Measurements from ENCODE around the gene NRXN2. TPM values are rescaled to one million over a fixed set of nuclear protein-coding genes. Genes with fewer than 3 reads are reported as not detected.

The NRXN2 gene
- polyA plus RNA-seq, 1 experiment: not detected

DNA sequence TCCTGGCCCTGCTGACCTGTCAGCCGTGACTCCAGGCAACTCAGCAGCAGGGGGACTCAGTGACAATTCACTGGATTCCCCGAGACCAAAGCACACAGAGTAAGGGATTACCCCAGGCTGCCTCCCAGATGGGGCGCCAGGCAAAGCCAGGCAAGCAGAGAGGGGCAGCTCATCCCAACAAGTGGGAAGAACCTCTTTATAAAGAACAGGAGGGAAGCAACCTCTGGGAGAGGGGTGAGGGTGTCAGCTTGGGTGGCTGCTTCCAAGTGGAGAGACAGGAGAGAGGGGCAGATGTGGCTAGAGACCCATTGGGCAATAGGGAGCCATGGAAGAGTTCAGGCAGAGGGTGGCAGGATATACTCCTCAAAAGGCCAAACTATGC, 130.8 kb downstream of the NRXN2 start:
- TF ChIP-seq, protein P1, sequence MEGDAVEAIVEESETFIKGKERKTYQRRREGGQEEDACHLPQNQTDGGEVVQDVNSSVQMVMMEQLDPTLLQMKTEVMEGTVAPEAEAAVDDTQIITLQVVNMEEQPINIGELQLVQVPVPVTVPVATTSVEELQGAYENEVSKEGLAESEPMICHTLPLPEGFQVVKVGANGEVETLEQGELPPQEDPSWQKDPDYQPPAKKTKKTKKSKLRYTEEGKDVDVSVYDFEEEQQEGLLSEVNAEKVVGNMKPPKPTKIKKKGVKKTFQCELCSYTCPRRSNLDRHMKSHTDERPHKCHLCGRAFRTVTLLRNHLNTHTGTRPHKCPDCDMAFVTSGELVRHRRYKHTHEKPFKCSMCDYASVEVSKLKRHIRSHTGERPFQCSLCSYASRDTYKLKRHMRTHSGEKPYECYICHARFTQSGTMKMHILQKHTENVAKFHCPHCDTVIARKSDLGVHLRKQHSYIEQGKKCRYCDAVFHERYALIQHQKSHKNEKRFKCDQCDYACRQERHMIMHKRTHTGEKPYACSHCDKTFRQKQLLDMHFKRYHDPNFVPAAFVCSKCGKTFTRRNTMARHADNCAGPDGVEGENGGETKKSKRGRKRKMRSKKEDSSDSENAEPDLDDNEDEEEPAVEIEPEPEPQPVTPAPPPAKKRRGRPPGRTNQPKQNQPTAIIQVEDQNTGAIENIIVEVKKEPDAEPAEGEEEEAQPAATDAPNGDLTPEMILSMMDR (IDR thresholded peaks at IDR 0.05; ENCODE audit: low read depth, low read length): no peak
- Histone ChIP-seq H3K27me3 (ENCODE audit: control insufficient read depth, insufficient read depth, low read length) (no peaks in the 10 kb centered on the region), H3K9me3 (ENCODE audit: control insufficient read depth, insufficient read depth, low read length) (peaks cover 26% of the 10 kb centered on the region), H3K4me3 (ENCODE audit: low read depth, low read length) (no peak overlapping the region), H3K27ac (ENCODE audit: low read depth, low read length) (no peak overlapping the region)
- ChIA-PET POLR2A (no interaction called here), CTCF (no interaction called here)
- no peak for DNase-seq (ENCODE audit: low read depth, low spot score)

DNA sequence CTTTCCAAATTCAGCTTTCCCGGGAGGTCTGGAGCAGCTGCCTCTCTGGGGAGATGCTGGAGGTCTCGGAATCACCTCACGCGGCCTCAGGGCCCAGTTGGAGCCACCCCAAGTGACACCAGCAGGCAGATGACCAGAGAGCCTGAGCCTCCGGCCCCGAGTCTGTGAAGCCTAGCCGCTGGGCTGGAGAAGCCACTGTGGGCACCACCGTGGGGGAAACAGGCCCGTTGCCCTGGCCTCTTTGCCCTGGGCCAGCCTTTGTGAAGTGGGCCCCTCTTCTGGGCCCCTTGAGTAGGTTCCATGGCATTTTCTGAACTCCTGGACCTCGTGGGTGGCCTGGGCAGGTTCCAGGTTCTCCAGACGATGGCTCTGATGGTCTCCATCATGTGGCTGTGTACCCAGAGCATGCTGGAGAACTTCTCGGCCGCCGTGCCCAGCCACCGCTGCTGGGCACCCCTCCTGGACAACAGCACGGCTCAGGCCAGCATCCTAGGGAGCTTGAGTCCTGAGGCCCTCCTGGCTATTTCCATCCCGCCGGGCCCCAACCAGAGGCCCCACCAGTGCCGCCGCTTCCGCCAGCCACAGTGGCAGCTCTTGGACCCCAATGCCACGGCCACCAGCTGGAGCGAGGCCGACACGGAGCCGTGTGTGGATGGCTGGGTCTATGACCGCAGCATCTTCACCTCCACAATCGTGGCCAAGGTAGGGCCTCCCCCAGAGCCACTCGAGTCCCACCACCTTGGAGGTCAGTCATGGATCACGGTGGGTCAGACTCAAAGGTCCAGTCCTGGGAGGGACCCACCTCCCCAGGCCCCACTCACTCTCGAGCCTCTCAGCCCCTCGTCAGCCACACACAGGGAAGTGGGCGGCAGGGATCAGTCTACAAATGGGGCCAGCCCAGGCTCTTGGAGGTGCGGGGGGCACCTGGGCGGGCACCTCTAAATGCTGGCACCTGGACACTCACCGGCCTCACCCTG, 131.5 kb downstream of the NRXN2 start:
- CTCF ChIA-PET: no interaction called here
- Histone ChIP-seq H3K9me3 (ENCODE audit: control insufficient read depth, insufficient read depth, low read length) (peaks cover 28% of the 10 kb centered on the region), H3K27ac (ENCODE audit: low read depth, low read length) (no peak overlapping the region), H3K4me3 (ENCODE audit: low read depth, low read length) (no peak overlapping the region), H3K27me3 (ENCODE audit: control insufficient read depth, insufficient read depth, low read length) (no peaks in the 10 kb centered on the region)
- DNase-seq (ENCODE audit: low read depth, low spot score): no peak
- POLR2A ChIA-PET: no interaction called here
- TF ChIP-seq, protein P1 (IDR thresholded peaks at IDR 0.05; ENCODE audit: low read depth, low read length): no peak

DNA sequence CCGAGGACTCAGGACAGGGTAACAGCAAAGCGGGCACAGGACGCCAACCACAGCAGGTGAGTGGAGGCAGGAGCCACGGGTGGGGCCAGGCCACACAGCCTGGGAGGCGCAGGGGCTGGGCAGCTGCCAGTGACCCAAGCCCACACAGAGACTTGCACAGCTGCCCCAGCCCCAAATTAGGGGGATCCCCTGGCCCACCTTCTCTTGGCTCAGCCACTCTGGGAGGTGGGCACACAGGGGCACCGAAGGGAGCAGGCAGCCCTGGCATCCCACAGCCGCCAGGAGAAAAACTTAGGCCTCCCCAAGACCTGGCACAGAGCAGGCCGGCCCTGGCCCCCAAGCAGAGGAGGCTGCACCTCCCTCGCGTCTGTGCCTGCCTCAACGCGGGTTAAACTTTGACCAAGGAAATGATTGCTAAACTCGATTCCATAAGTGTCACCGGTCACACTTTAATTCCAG, 132.2 kb downstream of the NRXN2 start, which contains the start of gene SLC22A12:
TSS of gene SLC22A12 (plus strand) at position 458 of the 459 bp plus-strand sequence. CDS start 337 bp downstream, outside the sequence.
- peaks cover 25% of the 10 kb centered on the region; the same call in 1 of the 2 replicates for H3K9me3 ChIP-seq (ENCODE audit: control insufficient read depth, insufficient read depth, low read length)
- no peak within 1 kb of the TSS for H3K4me3 ChIP-seq (ENCODE audit: low read depth, low read length)
- no peaks in the 10 kb centered on the region for H3K27me3 ChIP-seq (ENCODE audit: control insufficient read depth, insufficient read depth, low read length)
- CTCF ChIA-PET: no interaction called here
- H3K27ac ChIP-seq (ENCODE audit: low read depth, low read length): no peak within 1 kb of the TSS
- TF ChIP-seq, protein P1 (IDR thresholded peaks at IDR 0.05; ENCODE audit: low read depth, low read length): no peak
- POLR2A ChIA-PET: no interaction called here
- no peak for DNase-seq (ENCODE audit: low read depth, low spot score)

DNA sequence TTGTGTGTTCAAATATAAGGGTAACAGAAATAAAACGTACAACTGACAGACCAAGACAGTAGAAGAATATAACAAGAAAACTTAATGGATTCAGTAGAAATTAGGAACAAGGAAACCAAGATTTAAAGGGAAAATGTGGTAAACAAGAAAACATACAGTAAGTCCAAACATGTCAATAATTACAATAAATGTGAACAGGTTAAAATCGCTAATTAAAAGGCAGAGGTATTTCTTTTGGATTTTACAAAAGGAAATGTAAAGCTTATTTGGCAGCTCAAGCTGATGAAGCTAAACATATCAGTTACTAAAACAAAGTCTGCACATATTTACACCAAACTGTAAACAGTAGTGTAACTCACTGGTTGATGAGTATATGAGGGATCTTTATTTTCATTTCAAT, 134.3 kb downstream of the NRXN2 start:
- POLR2A ChIA-PET: no interaction called here
- Histone ChIP-seq H3K9me3 (ENCODE audit: control insufficient read depth, insufficient read depth, low read length) (peaks cover 13% of the 10 kb centered on the region; the same call in 1 of the 2 replicates), H3K27ac (ENCODE audit: low read depth, low read length) (no peak overlapping the region), H3K4me3 (ENCODE audit: low read depth, low read length) (no peak overlapping the region), H3K27me3 (ENCODE audit: control insufficient read depth, insufficient read depth, low read length) (peaks cover 4% of the 10 kb centered on the region)
- no peak for DNase-seq (ENCODE audit: low read depth, low spot score)
- TF ChIP-seq, protein P1 (IDR thresholded peaks at IDR 0.05; ENCODE audit: low read depth, low read length): no peak
- CTCF ChIA-PET: interaction anchor here (1.3 kb wide), 1 partner anchor 63 kb away, joined by 3 read pairs; no protein-coding TSS in a partner anchor

DNA sequence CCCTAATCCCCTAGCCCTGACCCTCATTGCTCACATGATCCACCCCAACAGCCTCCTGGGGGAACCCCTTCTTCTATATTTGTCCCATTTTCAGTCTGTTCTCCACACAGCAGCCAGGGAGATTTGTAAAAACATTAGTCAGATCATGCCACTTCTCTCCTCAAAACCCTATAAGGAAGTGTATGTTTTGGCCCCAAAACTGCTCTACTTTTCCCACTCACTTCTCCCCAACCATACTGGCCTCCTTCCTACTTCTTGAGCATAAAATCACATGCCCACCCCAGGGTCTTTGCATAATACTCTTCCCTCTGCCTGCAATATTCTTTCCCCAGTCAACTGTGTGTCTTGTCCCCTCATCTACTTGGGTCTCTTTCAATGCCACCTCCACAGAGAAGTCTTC, 136.6 kb downstream of the NRXN2 start:
- POLR2A ChIA-PET: no interaction called here

More for the DNA sequence above, 136.6 kb downstream of the NRXN2 start:
- TF ChIP-seq, protein P1 (IDR thresholded peaks at IDR 0.05; ENCODE audit: low read depth, low read length): no peak
- Histone ChIP-seq H3K27me3 (ENCODE audit: control insufficient read depth, insufficient read depth, low read length) (peaks cover 4% of the 10 kb centered on the region), H3K9me3 (ENCODE audit: control insufficient read depth, insufficient read depth, low read length) (peaks cover 3% of the 10 kb centered on the region; the same call in 1 of the 2 replicates), H3K4me3 (ENCODE audit: low read depth, low read length) (no peak overlapping the region), H3K27ac (ENCODE audit: low read depth, low read length) (no peak overlapping the region)
- no peak for DNase-seq (ENCODE audit: low read depth, low spot score)
- CTCF ChIA-PET: interaction anchor here (1.0 kb wide), 1 partner anchor 102 kb away, joined by 3 read pairs; no protein-coding TSS in a partner anchor
